Measurements from ENCODE around the gene CCL21.

Gene CCL21

DNA sequence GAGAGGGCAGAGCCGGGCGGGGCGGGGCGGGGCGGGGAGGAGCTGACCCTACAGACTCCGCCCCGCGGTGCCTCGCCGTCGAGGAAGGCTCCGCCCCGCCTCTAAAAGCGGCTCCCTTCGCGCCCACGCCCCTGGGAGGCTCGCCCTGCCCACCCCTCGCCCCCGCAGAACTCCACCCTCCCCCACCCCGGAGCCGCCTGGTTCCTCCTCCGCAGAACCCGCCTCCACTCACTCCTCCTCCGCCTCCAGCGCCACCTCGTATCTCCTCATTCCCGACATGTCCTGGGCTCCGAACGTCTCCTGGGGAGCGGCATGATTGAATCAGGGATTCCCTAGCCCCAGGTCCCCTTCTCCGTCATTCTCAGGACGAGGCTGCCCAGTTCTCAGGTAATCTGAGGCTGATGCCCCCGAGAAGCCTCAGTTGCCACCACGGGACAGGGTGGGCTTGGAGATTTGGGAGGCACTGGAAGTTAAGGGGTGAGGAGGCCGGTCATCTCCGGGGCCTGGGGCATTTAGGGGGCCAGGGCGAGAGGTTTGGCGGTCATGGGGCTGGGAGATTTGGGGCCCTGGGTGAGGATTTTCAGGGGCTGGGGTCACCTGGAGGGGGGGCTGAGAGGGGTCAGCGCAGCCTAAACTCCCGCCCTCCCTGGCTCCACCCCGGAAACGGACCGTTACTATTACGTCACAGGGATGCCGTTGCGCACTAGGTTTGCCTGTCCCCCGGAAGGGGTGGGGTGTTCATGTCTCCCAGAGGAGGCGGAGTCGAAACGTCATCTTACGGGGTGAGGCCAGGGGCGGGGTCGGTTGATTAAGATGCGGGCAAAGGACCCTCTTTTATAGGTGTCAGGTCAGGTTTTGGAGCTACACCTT, 44.3 kb downstream of the CCL21 start:
- DNase-seq = peak; percentile 55 to 84

DNA sequence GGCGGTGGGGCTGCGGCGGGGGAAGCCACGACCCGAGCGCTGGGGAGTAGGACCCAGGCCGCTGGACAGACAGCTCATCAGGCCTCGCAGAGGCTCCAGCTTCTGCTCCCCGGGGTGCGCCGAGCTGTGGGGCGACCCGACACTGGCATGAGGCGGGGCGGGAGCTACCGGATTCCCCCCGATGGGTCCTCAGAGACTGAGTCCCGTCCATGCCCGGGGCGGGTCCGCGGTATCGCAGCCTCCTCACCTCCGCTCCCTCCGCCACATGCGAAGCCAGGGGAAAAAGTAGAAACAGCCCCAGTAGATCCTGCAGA, 44.9 kb downstream of the CCL21 start:
- DNase-seq = no peak

DNA sequence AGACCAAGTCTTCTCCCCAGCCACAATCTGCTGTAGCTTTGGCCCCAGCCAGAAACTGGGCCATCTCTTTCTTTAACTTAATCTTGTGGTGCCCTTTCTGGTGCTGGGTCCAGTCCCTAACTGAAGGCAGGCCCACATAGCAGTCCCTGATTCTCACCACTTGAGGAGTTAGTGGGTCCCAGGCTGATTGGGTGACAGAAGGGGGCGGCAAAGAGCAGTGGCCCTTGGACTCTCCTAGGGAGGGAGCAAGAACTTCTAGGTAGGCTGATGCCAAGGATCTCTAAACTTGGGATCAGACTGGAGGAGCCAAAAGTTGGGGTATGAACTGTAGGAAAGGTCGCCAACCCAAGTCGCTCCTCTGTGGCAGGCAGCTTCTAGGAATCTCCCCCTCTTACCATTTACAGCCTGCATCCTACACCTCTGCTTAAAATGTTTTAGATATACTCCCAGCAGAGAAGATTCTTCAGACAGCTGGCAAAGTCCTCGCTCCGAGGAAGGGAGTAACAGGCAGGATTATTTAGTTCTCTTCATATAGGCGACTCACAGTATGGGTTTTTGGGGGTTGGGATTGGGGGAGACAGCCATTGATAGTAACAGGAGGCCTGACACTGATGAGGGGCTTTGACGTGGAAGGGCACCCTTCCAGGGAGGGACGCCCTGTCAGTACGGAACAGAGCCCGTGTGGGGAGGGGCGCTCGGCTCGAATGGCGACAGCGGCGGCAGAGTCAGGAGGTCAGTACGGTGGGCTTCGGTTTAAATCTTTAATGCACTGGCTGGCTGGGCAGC, 45.5 kb downstream of the CCL21 start:
- no peak for DNase-seq

DNA sequence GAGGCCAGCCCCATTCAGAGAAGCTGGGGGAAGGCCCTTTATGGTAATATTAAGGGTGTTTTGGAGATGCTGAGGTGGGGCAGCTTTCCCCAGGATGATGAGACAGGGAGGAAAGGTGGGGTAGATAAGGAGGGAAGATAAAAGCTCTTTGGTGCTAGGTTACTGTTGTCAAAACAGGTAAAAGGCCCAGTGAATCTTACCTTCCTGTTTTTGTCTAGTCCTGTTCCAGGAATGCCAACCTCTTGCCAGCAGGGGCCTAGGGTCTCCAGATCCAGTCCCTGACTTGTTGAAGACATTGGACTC, 46.7 kb downstream of the CCL21 start:
- no peak for DNase-seq

DNA sequence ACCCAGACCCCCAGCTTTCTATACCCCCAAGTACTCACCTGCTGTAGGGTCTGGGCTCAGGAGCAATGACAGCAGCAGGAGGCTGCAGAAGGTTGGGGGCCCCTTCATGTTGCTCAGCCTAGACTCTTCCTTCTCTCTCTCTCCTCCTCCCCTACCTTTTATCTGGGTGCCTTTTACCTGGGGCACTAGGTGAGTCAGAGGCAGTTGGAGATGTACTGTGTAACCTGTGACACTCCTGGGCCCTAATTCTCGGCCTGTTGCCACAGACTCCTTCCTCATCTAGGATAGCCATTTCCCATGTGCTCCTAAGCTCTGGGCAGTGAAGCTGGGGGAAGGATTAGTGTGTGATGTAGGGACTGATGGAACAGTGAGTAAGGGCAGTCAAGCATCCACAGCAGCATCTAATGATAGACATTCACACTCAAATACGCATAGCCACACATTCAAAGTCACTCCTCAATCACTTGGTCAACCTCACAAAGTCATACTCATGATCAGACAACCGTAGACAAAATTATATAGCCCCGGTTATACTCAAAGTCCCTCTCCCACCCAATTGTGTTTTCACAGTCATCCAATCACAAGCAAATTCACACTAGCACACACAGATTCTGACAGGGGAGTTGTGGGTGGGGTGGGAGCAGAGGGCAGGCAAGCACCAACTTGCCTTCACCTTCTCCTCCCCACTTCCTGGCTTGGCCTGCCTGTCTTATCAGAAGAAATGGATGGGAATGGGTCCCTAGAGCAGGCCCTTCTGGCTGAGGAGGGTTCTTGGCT, 47.2 kb downstream of the CCL21 start, which contains the start of gene CCL27:
Gene CCL27 (minus strand): TSS at position 132 of the 777 bp plus-strand sequence. CDS start 24 bp downstream, at position 108.
- DNase-seq = no peak

DNA sequence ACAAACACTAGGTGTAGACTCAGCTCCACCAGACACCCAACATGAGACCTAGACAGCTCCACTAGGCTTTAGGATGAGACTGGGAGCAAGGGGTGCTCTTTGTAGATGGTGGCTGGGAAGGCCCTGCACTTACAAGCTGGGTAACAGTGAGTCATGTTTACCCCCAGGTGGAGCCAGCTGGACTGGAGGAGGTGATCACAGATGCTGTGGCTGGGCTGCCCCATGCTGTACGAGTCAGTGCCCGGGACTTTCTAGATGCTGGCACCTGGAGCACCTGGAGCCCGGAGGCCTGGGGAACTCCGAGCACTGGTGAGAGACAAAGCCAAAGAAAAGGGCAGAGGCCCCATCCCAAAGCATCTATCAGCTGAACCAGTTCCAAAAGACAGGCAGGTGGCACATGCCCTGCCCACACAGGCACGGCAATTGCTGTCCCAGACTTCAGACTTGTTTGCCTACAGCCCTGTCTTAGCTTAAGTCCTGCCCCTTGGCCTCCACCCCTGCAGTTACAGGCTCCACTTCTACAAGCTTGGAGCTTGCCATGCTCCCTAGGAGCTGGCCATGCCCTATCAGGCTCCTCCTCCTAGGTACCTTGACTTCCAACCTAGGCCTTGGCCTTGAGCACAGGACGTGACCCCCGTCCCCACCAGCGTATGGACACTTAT, 50.2 kb downstream of the CCL21 start:
- no peak for DNase-seq
